ENCODE data around the gene PSMG4.

Gene PSMG4

DNA sequence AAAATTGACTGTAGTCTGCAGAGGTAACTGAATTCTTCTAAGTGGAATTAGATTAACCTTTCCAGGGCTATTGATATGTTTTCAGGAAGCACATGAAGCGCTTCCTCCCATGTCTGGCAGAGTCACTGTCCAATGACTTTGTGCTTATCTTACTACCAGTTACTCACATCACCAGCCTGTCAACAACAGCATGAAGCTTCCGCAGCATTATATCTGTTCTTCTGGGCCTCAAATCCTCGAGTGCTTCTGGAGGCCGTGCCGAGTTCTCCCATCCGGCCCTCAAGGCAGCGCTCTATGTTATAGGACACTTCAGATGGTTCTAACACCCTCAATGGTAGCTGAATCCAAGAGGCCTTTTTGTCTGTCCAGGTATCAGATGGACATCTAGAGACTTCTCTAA, 33.2 kb downstream of the PSMG4 start:
- no peak for DNase-seq

GRCh38 chr6:3292431-3293197, 33.9 kb downstream of the PSMG4 start:
- no peak for DNase-seq

DNA sequence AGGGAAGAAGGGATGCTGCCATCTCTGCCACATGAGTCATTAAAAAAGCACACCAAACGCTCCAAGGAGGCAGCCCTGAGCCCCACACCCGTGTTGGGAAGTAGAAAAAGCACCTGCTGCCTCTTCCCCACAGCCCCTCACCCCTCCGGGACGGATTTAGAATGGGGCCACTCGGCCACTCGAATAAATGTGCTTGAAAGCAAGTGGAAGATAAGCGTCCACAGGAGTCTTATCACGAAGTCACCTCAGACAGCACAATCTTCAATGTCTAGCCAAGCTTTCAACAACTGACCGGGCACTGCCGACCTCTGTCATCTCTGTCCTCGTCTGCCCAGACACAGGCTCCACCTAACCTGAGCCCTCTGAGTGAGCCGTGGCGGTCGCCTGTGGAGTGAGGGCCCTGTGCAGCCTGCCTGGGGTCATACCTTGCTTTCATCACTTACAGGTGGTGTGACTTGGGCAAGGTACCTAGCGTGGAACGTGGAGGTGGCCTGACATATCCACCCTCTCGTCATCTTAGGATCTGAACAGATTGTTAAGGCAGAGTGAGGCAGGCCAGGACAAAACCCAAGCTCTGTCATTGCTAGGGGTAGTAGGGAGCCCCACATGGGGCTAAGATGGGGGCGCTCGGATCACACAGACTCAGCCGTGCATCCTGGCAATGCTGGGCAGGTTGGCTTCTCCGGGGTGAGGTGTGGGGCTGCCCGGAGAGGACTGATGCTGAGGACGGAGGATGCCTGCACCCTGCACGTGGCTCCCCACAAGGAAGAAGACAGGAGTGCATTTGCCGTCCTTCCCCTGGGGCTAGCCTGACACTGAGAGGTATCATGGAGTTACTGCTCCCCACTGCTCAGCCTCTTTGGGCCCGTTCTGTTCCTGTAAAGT, 34.8 kb downstream of the PSMG4 start:
- no peak for DNase-seq

DNA sequence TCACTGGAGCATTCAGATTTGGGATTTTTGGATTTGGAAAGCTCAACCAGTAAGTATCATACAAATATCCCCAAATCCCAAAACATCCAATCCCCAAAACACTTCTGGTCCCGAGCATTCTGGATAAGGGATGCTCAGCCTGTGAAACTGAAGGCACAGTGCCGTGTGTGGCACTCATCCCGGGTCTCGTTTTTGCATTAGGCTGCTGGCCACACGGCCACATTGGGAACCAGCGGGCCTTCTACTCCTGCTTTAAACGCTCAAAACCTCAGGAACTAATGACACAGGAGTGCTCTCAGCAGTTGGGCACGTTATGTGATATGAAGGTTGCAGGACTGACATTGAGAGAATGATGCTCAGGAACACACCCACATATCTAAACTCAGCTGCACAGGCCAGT, 35.6 kb downstream of the PSMG4 start:
- DNase-seq = no peak

DNA sequence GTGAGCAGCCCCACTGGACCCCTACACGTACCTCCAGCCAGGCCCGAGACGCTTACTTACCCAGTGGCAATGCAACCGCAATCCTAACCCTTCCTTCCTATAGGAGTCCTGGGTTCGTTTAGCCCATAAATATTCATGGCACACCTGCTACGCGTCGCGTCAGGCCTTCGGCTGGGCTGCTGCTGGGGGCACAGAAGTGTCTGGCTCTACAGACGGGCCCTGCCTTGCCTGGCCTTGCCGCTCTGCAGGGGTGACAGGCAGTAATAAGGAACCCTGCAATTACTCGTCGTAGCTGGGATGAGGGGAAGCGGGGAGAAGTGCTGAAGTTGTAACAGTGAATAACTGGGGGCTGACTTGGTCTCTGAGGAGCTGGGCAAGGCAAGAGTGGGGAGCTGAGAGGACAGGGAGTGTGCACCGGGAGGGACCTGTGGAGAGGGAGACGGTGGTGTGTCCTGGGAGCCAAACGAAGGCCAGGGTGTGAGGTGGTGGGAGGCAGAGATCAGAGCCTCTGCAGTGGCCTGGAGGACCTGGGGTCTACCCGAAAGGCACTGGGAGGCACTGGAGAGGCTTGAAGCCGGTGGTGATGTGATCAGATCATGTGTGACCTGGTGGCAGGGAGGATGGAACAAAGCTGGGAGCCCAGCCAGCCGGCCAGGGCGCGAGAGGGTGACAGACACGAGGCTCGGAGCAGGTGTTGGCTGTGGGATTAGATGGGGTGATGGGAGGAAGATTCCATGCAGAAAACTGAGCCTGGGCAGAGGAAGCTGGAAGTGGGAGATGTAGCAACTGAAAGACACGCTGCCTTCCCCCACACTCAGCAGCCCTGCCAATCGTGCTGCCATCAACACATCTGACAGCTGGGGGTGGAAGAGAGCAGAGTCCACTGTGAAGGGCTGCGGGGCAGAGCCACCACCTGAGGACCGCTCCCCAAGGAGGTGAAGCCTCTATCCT, 36.4 kb downstream of the PSMG4 start:
- no peak for DNase-seq

DNA sequence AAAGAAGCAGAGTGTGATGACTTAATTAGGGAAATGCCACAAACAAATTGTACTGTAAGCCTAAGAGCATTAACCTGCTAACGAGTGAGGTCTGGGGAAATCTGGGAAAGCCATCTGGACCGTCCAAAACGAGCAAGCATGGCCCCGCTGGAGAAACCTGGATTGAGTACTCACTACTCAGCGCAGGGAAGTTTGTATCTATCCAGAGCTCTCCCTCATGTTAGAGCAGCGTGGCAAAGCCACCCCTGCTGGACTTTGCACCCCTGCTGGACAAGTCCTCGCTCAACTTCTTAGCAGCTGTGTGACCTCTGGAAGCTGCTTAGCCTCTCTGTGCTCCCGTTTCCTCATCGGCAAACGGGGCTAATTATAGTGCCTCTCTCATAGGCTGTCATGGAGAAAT, 37.3 kb downstream of the PSMG4 start:
- DNase-seq = no peak

DNA sequence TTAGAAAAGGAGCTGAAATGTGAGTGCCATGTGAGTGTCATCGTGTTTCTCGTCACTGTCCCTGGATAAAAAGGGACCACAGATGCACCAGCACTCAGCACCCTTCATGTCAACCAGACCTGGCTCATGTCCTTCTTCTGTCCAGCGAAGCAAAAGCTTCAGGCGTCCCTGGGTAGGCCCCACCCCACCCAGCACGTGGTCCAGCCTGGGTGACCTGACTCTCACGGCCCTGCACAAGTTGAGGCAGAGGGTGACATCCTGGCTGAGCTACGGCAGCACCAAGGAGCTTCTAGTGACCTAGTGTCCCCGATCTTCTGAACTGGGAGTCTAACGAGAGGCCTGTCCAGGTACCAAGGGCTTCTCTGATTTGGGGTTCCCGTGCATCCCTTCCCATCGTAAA, 37.8 kb downstream of the PSMG4 start:
- DNase-seq = no peak

DNA sequence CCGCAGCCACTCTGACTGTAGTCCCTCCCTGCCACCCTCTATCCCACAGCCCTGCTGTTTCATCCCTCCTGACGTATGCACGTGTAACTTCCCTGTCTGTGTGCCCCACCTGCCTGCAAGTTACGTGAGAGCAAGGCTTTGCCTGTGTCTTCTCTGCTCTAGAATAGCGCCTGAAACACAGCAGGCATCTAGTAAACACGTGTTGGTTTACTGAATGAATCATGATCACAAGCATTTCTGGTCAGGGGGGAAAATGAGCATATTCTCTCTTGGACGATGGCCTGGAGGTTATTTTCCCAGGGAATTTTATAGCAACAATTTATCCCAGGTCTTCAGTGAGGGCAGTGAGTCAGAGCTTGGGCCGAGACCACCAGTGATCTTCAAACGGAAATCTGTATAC, 38.3 kb downstream of the PSMG4 start:
- no peak for DNase-seq

- DNase-seq = no peak
Observed at GRCh38 chr6:3297909-3298308, 39.2 kb downstream of the PSMG4 start.

DNA sequence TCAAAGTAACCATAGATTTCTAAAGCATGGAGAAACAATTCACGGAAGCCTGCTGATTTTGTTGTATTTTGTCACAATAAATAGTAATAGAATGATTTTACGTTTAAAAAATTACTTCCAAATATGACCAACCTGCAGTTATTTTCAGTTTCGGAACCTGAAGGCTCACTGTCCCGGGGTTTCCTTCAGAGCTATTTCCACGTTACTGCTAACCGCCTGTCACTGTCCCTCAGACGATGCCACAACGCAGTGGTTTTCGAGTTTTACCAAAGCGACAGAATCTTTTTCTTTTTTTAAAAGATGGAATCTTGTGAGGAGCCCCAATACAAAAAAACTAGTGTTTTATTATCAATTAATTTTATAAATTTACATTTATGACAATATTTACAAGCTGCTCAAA, 40.5 kb downstream of the PSMG4 start:
- DNase-seq = no peak

DNA sequence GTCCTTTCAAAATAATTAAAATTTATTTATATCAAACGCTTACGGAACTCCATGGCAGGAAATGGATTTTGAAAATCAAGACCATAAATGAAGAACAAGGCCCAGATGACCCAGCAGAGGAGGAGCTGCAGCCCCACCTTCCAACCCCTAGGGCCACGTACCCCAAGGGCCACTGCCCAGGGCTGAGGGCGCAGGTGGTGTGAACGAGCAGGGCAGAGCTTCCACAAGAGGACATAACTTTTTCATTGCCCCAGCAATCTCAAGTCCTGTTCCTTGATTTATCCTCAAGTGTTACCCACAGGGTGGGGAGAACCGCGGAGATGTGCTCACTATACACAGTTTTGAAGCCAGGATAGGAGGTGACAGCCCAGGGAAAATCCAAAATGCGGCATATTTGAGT, 42.8 kb downstream of the PSMG4 start:
- DNase-seq = no peak

- no peak for DNase-seq
Observed at GRCh38 chr6:3303795-3304411, 45.2 kb downstream of the PSMG4 start.

DNA sequence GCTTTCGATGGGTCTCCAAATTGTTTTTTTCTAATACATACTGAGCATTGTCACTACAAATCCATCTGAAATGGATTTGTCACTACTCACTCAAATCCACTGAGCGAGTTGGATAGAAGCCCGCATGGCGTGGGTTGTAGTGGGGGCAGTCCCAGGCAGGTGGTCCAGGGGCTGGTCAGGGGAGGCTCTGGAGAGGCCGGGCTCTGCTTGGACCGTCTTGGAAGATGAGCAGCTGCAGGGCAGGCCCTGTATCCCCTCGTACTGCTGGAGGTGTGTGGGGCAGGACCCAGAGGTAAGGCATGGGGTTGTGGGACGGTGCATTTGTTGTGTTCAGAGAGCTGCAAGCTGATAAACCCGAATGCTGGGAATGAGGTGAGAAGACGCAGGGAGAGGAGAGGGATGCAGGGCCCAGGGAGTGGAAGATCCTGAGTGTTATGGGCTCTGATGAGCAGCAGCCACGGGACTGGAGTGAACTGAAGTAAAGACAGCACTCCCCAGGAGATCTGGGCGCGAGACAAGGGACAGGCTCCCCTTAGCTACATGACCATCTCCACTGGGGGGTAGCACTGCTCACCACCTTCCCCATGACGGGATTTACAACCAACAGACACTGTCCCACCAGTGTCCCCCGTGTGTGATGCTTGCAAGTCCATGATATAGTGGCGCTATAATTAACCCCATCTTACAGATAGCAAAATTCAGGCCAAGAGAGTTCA, 45.9 kb downstream of the PSMG4 start:
- no peak for DNase-seq

DNA sequence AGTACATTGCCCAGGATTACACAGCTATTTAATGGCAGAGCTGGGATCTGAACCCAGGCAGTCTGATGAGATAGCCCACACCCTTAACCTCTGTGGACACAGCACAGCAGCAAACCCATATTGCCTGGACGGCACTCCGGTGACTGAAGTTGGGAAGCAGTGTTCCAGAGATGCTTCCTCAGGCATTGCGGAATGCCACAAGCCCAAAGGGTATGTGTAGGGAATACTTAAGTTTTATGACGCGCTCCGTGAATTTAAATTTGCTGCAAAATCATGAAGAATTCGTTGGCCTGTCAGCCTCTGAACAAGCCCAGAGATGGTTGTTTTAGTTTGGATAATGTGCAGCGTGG, 46.4 kb downstream of the PSMG4 start:
- DNase-seq = no peak

DNA sequence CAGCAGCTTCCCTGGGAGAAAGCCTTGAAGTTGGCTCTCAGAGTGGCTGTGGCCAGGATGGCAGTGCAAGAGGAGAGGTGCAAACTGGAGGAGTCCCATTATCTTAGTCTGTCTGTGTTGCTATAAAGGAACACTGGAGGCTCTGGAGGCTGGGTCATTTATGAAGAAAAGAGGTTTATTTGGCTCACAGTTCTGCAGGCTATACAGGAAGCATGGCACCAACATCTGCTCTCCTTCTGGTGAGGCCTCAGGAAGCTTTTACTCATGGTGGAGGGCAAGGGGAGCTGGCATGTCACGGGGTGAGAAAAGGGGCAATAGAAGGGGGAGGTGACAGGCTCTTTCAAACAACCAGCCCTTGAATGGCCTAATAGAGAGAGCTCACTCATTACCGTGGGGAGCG, 47.1 kb downstream of the PSMG4 start:
- DNase-seq = no peak

GRCh38 chr6:3306848-3307247, 48.1 kb downstream of the PSMG4 start:
- no peak for DNase-seq

GRCh38 chr6:3307436-3307835, 48.7 kb downstream of the PSMG4 start:
- no peak for DNase-seq

GRCh38 chr6:3308106-3308505, 49.4 kb downstream of the PSMG4 start:
- no peak for DNase-seq

GRCh38 chr6:3309391-3310050, 50.8 kb downstream of the PSMG4 start:
- DNase-seq = no peak

DNA sequence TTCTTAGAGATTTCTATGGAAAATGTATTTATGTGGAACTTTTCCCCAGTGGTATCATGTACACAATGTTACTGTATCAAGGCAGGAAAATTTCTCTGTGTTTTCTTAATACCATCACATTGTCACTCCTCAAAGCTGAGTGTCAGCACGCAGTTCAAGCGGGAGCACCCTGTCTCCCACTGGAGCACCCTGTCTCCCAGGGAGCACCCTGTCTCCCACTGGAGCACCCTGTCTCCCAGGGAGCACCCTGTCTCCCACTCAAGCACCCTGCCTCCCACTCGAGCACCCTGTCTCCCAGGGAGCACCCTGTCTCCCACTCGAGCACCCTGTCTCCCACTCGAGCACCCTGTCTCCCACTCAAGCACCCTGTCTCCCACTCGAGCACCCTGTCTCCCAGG, 51.3 kb downstream of the PSMG4 start:
- DNase-seq = no peak

DNA sequence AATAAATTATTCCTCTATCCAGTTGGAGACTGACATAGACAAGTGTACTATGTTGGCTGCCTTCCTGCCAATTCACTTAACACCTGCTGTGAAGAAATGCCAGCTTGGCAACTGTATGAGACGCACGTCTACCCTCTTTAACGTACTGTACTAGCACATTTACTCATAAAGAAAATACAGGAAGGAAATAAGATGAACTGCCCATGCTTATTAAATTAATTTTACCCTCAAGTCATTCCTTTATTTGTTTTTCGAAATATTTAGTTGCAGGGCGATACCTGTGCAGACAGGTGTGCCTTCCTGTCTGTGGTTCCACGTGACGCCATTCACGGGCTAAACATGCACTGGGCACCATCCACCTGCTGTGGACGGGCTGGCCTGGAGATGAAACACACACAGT, 52.0 kb downstream of the PSMG4 start:
- no peak for DNase-seq

DNA sequence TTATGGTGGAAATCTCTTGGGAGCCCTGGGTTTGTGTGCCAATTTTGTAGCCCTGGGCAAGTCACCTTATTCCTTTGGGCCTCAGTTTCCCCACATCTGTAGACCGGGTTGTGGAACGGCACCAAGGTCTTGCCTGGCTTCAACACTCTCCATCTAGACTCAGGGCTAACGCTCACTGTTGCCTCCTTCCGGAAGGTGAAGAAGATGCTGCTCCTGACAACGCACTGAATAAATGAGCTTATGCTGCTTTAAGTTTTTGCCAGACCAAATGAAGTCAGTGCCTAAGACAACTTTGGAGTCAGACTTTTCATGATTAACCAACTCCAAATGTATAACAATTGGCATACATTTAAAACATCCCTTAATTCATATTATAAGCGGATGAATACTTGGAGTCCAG, 53.1 kb downstream of the PSMG4 start:
- DNase-seq = no peak
